NB4 (cell line): Measurements from ENCODE around the gene DZIP1.

Source experiments
- DNase-seq: peaks from one replicate; pipeline ENCODE4 v3.0.0; 2010; ENCODE audit warnings: low read depth
- H3K4me3 ChIP-seq: one replicate; pipeline ENCODE4 v1.5.1; 2011; ENCODE audit warnings: mild to moderate bottlenecking, low read depth, low read length, moderate library complexity
- CTCF ChIP-seq: IDR thresholded peaks from one replicate; pipeline ENCODE4 v1.5.1; 2012; ENCODE audit warnings: low read depth, low read length
- MAX ChIP-seq: IDR thresholded peaks from 2 replicates; pipeline ENCODE4 v1.6.1; 2011; ENCODE audit warnings: low read depth, low read length
- MYC ChIP-seq: IDR thresholded peaks from 2 replicates; pipeline ENCODE4 v1.6.1; 2011; ENCODE audit warnings: low read depth, low read length
- POLR2A ChIP-seq: IDR thresholded peaks from 2 replicates; pipeline ENCODE4 v1.6.1; 2011; ENCODE audit warnings: mild to moderate bottlenecking; ENCODE audit not compliant: insufficient read length; ENCODE audit errors: extremely low read depth

DZIP1 gene

GRCh38 chr13:95564733-95565291, 79.7 kb downstream of the DZIP1 start:
- no peak for TF ChIP-seq POLR2A
- peak; percentile 40; the same call in 1 of the 2 replicates for TF ChIP-seq MAX
- peak; percentile 51 for TF ChIP-seq MYC
- H3K4me3 ChIP-seq: no peak overlapping the region
- peak; percentile 58 for DNase-seq

- no peak for DNase-seq
- no peak overlapping the region for H3K4me3 ChIP-seq
- TF ChIP-seq CTCF (no peak), POLR2A (no peak), MAX (no peak), MYC (no peak)
Observed at GRCh38 chr13:95564091-95564490, 80.4 kb downstream of the DZIP1 start.

- H3K4me3 ChIP-seq: no peak overlapping the region
- DNase-seq: no peak
- TF ChIP-seq POLR2A: no peak
- TF ChIP-seq MYC: no peak
- TF ChIP-seq CTCF: no peak
- TF ChIP-seq MAX: no peak
Observed at GRCh38 chr13:95560387-95560786, 84.1 kb downstream of the DZIP1 start.

- TF ChIP-seq POLR2A: no peak
- TF ChIP-seq MAX: no peak
- TF ChIP-seq CTCF: no peak
- no peak for TF ChIP-seq MYC
- no peak overlapping the region for H3K4me3 ChIP-seq
- DNase-seq: no peak
Observed at GRCh38 chr13:95559100-95559499, 85.4 kb downstream of the DZIP1 start.

GRCh38 chr13:95557013-95557412, 87.5 kb downstream of the DZIP1 start:
- TF ChIP-seq MYC: no peak
- TF ChIP-seq CTCF: no peak
- TF ChIP-seq MAX: no peak
- no peak for TF ChIP-seq POLR2A
- DNase-seq: no peak
- no peak overlapping the region for H3K4me3 ChIP-seq

GRCh38 chr13:95553581-95554385, 90.7 kb downstream of the DZIP1 start:
- DNase-seq: no peak
- TF ChIP-seq POLR2A: no peak
- TF ChIP-seq MAX: no peak
- TF ChIP-seq CTCF: no peak
- TF ChIP-seq MYC: no peak
- no peak overlapping the region for H3K4me3 ChIP-seq
